Endometrial microvascular endothelial cells (primary cell): ENCODE results near the gene MAGI3. TPM values are rescaled to one million over a fixed set of nuclear protein-coding genes. Genes with fewer than 3 reads are reported as not detected.
"Not testable (repeated sequence)": the region's sequence is repeated elsewhere in the genome, so short reads cannot be mapped to it uniquely, and the experiment has no call there.

ENCODE experiments used
- in situ Hi-C: cut with HindIII; loops from 2 replicates; pipeline ENCODE4 v1.10.0; 2017; ENCODE audit warnings: low sequenced_read_pairs, low pct_unique_long_range_greater_than_20kb; ENCODE audit errors: inconsistent ontology term
- total RNA-seq: library from RNA; depleted of rRNA; stranded (reverse); fragments of >200 nt; gene quantifications from one replicate; pipeline ENCODE4 v1.2.3, GENCODE V29; 2015; ENCODE audit errors: inconsistent ontology term

Gene MAGI3
- total RNA-seq, 1 donor from 2014 or later: 8.5 TPM

DNA sequence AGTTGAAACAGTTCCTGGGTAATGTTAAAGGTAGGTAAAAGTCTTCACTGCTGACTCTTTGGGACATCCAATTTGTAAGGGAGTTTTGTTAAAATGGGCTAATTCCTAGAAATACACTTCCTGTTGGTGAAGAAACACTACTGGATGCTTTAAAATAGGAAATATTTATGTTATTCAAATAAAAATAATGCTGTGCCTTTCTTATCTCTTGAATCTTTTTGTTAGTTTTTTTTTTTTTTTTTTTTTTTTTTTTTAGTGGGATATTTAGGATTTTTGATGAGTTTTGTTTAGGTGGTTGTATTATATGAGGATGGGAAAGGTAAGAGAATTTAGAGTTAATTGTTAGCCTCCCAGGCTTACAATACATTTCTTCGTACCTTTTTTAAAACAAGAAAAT is 4.5 kb downstream of the MAGI3 start:
- in situ Hi-C loops: no loop called here

DNA sequence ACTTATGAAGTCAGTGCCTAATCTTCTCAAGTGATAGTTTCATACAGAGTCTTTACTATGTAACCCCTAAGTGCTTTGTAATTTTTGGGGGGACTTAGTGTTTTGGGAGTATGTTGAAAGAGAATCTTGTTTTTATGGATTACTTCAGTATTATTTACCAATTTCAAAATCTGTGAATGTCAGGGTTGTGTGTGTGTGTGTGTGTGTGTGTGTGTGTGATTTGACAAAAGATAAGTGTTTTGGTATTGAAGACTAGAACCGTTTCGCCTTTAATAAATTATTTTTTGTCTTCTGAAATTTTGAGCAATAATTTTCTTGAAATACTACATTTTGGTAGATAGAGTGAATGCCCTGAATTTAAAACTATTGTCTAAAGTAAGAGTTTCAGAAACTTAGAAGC is 5.8 kb downstream of the MAGI3 start:
- in situ Hi-C loops: no loop called here

- in situ Hi-C loops: no loop called here
Observed at GRCh38 chr1:113396585-113396984, 6.3 kb downstream of the MAGI3 start.

GRCh38 chr1:113399062-113399583 is 8.8 kb downstream of the MAGI3 start:
- in situ Hi-C loops: no loop called here

DNA sequence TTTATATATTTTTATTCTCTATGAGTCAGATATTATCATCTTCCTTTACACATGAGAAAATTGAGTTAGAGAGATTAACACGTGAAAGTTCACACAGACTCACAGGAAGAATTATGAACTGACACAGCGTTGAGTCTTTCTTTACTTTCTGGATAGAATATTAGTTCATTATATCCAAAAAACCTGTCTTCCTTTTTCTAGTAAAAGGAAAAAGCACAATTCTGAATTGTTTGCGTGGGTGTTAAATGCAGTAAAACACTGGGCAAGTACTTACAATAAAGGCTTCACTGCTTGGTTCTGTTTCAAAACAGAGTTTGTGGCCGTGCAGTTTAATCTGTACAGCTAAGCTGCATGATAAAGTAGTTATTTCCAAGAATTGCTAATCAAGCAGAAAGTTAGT is 10.8 kb downstream of the MAGI3 start:
- in situ Hi-C loops: no loop called here

DNA sequence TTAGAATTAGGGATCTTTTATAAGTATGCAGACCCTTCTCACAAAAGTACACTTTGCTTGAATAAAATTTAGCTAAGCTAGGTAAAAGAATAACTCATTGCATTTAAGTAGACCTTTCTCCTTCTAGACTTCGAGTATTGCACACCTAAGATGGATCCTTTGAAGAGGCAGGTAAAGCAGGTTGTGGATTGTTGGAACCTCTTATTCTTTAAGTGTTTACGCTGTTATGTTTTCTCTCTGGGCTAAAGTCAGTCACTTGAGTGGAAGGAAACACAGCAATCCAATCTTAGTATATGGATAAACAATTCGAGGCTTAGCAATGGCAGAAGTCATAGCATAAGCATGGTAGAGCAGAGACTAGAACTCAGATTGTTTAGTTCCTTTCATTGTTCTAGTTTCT is 11.4 kb downstream of the MAGI3 start:
- in situ Hi-C loops: no loop called here

DNA sequence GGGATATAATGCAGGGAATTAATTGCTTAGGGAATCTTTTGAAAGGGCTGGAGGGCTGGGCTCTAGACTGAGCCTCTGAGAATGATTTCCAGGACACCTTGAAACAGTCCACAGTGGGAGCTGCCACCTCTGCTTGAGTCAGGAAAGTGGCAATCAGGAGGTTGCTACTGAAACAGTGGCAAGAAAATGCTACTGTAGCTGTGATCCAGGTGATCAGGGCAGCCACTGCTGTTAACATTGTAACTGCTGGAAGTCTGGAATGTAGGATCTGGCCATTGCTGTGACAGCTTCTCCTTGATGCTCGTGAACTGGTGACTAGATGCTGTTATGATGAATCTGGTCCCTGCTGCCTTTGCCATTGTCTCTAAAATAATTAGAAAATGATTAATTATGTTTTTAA is 12.8 kb downstream of the MAGI3 start:
- in situ Hi-C loops: no loop called here

- in situ Hi-C loops: no loop called here
Observed at GRCh38 chr1:113405573-113405972, 15.3 kb downstream of the MAGI3 start.

- in situ Hi-C loops: not testable (repeated sequence)
Observed at GRCh38 chr1:113406149-113406548, 15.8 kb downstream of the MAGI3 start.

GRCh38 chr1:113409363-113409762 is 19.0 kb downstream of the MAGI3 start:
- in situ Hi-C loops: no loop called here

- in situ Hi-C loops: not testable (repeated sequence)
Observed at GRCh38 chr1:113412020-113412419, 21.7 kb downstream of the MAGI3 start.

- in situ Hi-C loops: no loop called here
Observed at GRCh38 chr1:113415310-113416070, 25.2 kb downstream of the MAGI3 start.

DNA sequence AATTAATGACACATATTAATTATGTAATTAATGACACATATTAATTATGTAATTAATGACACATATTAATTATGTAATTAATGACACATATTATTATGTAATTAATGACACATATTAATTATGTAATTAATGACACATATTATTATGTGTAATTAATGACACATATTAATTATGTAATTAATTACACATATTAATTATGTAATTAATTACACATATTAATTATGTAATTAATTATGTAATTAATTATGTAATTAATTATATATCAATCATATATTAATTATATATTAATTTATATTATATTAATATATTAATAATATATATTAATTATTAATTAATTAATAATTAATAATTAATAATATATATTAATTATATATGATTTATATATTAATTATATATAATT is 25.8 kb downstream of the MAGI3 start:
- in situ Hi-C loops: not testable (repeated sequence)

- in situ Hi-C loops: no loop called here
Observed at GRCh38 chr1:113416496-113416895, 26.2 kb downstream of the MAGI3 start.

GRCh38 chr1:113422315-113423068 is 32.2 kb downstream of the MAGI3 start:
- in situ Hi-C loops: no loop called here

- in situ Hi-C loops: no loop called here
Observed at GRCh38 chr1:113423826-113424225, 33.5 kb downstream of the MAGI3 start.

- in situ Hi-C loops: no loop called here
Observed at GRCh38 chr1:113429461-113430153, 39.3 kb downstream of the MAGI3 start.

DNA sequence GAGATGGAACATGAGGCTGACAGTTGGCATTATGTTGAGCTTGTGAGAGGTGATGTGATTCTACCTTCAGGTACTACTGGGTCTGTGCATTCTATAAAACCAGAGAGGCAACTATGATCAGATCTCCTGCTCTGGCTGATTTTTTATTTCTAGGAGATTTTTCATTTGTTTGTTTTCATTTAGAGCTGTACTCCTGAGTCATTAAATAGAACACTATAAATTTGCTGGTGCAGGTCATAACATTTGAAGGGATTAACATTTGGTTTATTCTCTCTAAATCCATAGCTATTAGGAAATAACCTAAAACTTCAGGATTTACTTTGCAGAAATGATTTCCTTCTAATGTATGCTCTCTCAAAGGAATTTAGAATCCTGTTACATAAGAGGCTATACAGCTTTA is 42.9 kb downstream of the MAGI3 start:
- in situ Hi-C loops: no loop called here

GRCh38 chr1:113434081-113434873 is 44.0 kb downstream of the MAGI3 start:
- in situ Hi-C loops: no loop called here
